Measurements from ENCODE around the gene PURB. TPM values are rescaled to one million over a fixed set of nuclear protein-coding genes. Genes with fewer than 3 reads are reported as not detected.
"Not testable (repeated sequence)": the region's sequence is repeated elsewhere in the genome, so short reads cannot be mapped to it uniquely, and the experiment has no call there.

Gene PURB
- polyA plus RNA-seq, 12 donors, result 25.1 to 44.7 (median 36.1) TPM; not detected in 1

DNA sequence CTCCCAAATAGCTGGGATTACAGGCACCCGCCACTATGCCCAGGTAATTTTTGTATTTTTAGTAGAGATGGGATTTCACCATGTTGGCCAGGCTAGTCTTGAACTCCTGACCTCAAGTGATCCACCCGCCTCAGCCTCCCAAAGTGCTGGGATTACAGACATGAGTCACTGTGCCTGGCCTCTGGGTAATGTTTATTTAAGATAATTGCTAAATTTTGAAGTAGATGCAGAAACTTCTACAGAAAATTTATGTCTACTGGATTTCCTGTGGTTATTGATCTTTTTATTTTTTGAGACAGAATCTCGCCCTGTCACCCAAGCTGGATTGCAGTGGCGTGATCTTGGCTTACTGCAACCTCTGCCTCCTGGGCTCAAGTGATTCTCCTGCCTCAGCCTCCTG, 23.4 kb downstream of the PURB start:
- not testable (repeated sequence) for DNase-seq

DNA sequence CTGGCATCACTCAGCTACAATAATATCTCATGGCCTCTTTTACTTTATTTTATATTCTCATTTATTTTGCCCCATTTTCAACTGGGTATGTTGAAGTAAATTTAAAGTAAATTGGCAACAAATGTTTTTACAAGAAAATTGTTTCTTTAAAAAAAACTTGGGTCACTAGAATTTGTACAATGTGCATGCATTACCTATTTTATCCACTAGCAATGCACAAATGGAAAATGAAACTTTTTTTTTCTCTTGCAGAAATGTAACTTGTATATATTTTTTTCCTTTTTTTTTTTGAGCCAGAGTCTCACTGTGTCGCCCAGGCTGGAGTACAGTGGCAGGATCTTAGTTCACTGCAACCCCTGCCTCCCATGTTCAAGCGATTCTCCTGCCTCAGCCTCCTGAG, 27.2 kb downstream of the PURB start:
- DNase-seq, result no peak

DNA sequence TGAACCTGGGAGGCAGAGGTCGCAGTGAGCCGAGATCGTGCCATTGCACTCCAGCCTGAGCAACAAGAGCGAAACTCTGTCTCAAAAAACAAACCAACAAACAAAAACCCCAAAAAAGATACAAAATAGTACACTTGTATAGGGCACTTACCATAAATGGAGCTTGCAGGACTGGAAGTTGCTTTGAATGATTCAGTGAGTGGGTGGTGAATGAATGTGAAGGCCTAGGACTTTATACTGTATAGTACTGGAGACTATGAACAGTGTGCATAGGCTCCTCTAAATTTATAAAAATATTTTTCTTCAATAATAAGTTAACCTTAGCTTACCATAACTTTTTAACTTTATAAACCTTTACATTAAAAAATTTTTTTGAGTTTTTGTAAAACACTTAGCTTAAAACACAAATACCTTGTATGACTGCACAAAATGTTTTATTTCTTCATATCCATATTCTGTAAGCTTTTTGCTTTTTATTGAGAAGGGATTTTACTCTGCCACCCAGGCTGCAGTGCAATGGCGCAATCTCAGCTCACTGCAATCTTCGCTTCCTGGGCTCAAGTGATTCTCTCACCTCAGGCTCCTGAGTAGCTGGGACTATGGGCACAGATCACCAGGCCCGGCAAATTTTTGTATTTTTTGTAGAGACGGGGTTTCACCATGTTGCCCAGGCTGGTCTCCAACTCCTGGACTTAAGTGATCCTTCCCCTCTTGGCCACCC, 30.5 kb downstream of the PURB start:
- DNase-seq, result no peak

DNA sequence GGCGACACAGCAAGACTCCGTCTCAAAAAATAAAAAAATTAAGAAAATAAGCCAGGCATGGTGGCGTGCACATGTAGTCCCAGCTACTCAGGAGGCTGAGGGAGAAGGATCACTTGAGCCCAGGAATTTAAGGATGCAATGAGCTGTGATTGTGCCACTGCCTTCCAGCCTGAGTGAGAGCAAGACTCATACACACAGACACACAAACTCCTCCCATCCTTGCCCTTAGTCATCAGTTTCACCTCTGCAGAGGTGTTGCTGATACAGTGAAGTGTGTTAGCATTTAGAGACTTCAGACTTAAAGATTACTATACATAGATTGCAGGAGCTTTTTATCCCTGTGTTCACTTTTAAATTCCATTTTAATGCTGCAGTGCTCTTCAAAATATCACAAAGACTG, 31.9 kb downstream of the PURB start:
- DNase-seq, result no peak

DNA sequence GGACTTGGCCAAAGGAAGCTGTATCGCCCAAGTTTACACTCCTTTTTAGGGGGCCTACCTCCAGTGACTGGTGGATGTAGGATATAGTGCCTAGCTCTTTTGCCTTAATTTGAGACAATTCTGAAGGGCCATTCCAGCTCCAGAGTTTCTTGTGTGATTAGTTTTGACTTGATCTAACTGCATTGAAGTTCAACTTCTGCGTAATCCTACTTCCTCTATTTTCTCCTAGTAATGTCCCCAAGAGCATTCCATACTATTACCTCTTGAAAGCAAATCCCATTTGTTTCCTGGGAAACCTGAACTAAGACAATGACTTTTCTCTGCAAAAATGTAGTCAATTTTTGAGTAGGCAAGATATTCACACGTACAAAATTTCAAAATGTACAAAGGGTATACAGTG, 32.7 kb downstream of the PURB start:
- DNase-seq, result no peak

DNA sequence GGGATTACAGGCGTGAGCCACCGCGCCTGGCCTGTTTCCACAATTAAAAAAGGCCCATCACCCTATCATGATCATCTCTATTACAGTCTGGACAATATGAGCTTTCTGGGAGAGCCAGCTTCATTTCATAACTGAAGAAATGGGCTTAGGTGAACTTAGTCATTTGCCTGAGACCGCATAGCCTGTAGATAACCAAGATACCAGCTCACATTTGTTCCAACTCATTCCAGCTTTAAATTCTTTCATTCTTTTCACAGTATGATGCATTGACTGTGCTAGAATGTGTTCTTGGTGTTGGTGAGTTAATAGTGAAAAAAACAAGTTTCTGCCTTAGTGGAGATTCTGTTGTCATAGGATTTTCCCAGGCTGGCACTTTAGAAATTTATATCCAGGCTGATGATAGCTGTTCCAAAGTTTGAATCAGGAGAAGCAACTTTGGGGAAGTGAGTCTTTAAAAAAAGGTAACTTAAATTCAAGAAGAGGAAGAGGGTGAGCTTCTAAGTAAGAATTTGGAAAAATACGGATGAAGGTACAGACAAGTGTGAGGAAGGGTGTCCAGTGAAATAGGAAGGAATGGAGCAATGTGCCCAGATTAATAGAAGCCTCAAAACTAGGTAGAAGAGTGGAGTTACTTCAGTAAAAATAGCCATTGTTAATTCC, 35.3 kb downstream of the PURB start:
- DNase-seq, result no peak

DNA sequence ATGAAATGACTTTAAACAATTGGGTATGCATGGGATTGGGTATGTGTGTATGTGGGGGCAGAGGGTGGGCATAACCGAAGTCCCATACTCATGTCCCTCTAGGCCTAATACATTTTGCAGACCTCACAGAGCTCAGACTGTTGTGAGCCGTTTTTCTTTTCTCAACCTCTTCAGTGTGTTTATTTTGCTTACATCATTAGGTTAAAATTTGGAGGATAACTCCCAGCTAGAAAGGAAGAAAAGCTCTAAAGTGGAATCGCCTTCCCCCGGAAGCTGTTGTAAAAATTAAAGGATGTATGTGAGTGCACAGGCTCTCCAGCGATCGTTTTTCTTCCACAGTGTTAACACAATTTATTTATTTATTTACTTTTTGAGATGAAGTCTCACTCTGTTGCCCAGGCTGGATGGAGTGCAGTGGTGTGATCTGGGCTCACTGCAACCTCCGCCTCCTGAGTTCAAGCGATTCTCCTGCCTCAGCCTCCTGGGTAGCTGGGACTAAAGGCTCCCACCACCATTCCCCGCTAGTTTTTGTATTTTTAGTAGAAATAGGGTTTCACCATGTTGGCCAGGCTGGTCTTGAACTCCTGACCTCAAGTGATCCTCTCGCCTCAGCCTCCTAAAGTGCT, 36.0 kb downstream of the PURB start:
- no peak for DNase-seq

DNA sequence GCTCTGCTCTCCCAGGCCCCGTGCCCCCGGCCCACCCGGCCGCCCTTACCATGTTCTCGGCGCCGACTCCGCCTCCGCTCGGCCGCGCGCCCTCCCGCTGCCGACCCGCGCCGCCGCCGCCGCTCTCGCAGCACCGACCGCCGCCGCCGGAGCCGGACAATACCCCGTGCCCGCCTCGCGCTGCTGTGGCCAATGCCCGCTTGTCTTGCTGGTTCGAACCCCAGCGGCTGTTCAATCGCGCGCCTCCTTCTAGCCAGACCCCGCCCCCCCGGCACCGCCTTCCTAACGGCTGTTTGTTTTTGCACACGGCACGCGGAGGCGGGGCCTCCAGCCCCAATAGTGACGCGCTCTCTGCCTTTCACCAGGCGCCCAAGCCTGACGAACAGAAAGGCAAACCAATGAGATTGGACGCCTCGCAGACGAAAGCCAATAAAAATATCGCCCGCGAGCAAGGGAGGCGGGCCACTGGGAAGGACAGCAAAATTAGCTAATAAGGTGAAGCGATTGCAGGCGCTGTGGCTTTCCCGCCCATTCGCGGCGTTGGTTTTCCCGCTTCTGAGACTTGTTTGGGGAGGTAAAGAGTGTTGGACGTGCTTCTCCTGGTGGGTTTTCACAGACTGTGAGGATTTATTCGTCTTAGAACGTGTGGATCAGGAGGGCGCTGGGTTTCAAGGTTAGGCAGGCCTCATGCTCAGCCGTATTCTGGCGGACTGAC, 37.3 kb downstream of the PURB start, which contains the start of gene H2AZ2:
Gene H2AZ2, minus strand, starts transcription at position 168 of the 715 bp plus-strand sequence. Its CDS starts 116 bp downstream, at position 52.
- DNase-seq, result peak; percentile 100

DNA sequence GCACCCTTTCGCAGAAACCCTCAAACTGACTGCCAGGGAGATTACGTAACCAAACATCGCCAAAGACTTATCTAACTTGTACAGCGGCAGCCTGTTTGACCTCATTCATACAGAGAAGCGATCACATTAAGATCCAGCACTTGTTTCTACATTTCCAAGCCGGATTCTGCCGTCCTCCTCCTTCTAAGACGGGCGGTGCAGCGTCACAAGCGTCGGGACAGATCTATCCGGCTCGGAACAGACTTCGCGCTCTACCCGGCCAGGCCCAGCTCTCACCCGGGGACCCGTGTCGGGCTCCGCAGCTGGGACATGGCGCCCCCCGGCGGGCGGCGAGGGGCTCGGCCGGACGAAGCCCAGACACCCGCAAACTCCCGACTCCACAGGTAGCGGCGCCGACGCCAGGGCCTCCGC, 37.8 kb downstream of the PURB start:
- peak; percentile 92 for DNase-seq

DNA sequence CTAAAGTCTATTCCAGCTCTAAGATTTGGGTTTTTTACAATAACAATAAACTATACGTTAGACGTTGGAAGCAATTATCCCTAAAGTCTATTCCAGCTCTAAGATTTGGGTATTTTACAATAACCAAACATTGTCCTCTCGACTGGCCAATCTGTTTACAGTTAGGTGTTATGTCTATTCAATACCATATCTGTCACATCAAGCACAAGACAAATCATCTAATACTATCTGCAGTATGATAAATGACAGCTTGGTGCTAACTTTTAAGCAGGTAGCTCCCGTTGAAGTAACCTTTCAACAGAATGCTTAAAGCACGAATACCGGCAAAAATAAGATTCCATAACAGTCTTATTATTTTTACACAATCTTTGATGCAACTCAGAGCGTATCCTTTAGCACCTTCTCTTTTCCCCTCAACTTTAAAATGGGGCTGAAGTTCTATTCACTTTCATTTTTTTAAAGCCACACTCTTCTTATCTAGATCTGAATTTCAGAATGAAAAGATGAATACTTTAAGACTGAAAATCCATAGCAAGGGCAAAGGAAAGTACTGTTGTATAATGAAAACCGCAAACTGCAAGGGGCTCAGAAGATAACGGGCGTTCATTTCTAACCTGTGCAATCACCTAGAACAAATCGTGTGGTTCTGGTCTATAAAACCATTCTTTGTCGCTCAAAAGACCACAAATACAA, 38.4 kb downstream of the PURB start:
- DNase-seq, result peak; percentile 15

DNA sequence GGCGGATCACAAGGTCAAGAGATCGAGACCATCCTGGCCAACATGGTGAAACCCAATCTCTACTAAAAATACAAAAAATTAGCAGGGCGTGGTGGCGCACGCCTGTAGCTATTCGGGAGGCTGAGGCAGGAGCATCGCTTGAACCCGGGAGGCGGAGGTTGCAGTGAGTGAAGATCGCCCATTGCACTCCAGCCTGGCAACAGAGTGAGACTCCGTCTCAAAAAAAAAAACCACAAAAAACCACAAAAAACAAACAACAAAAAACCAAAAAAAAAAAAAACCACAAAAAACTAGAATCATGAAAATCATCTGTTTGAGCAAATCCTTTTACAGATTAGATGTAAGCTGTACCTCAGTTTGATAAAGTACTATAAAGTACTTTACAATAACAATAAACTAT, 38.9 kb downstream of the PURB start:
- DNase-seq, result not testable (repeated sequence)

DNA sequence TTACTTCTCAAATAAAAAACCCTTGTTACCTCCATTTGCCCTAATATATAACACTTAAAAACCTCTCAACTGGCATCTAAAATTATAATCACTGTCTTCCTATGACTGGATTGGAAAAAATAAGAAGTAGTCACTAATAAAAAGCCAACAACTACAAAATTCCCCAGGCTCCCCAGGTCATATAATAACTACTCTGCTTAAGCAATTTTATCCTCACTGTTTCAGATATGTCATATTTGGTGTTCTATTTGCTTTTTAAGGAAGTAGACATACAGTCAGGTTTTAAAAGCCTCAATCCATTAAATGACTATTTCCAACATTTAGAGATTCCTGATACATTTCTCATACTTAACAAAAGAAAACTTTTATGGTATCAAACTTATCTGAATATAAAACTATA, 39.9 kb downstream of the PURB start:
- no peak for DNase-seq

DNA sequence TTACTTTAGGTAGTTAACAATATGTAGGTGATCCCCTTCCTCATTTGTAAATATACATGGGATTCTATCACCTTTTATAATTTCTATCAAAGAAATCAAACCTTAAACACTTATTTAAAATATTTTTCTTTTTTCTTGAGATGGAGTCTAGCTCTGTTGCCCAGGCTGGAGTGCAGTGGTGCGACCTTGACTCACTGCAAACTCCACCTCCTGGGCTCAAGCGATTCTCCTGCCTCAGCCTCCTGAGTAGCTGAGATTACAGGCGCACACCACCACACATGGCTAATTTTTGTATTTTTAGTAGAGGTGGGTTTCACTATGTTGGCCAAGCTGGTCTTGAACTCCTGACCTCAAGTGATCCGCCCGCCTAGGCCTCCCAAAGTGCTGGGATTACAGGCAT, 41.9 kb downstream of the PURB start:
- not testable (repeated sequence) for DNase-seq

DNA sequence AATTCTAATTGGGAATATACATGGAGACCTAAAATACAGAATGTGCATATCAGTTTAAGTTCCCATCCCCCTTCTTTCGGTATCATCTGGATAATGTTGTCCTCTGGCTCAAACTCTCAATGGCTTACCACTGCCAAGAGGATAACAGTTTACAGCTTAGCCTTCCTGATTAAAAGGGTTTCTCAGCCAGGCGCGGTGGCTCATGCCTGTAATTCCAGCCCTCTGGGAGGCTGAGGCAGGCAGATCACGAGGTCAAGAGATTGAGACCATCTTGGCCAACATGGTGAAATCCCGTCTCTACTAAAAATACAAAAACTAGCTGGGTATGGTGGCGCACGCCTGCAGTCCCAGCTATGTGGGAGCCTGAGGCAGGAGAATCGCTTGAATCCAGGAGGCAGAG, 42.7 kb downstream of the PURB start:
- DNase-seq, result not testable (repeated sequence)

DNA sequence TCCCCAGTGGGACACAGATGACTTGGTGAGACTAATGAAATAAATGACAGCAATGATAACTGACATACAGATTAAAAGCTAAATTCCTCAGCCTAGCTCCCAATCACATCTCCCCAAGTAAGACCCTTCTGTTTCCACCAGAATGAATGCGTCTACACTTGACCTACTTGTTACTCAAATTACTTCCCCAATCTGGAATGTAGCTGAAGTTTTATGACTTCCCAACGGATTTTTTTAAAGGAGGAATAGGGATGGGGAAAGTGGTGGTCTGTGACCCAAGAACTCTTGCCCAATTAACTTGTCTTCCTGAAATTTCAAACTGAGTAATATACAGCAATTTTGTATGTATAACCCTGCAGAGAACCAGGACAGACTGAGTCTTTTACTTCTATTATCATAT, 46.6 kb downstream of the PURB start:
- DNase-seq, result no peak

DNA sequence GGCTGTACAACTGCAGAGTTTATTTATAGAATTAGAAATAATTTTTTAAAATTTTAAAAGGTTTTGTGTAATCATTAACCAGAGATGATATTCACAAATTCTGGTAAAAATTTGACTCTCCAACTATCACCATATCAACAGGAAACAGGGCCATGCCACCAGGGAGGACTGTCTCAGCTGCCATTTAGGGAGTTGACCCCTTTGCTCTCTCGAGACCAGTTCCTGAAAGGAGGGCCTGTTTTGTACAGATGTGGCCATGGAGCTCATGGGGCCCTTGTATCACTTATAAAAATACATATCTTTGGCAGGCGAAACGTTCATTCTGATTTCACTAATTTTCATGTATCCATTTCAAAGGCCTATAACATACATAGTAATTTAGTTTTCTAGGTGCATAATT, 57.8 kb downstream of the PURB start:
- no peak for DNase-seq

Other genes with a start within 250 kb of the PURB start
- gene ZMIZ2, start 136.7 kb downstream of the PURB start, polyA plus RNA-seq (ENCODE audit: insufficient read length in 12 of 12), result 10 to 100 TPM in 11 of 12 donors, not detected in 1; 24.5 to 90.1 (median 34.1) TPM
- 1,000 to 10,000 TPM in 2 of 12 donors, 100 to 1,000 TPM in 9, not detected in 1; 595 to 1,013 (median 803) TPM for gene PPIA, start 88.8 kb downstream of the PURB start, polyA plus RNA-seq (ENCODE audit: insufficient read length in 12 of 12)
- gene H2AZ2, start 37.4 kb downstream of the PURB start, polyA plus RNA-seq (ENCODE audit: insufficient read length in 12 of 12), result 100 to 1,000 TPM in 11 of 12 donors, 10 to 100 TPM in 1; 95.5 to 699 (median 149) TPM
- 1 to 10 TPM in 1 of 12 donors, under 1 TPM in 9, not detected in 2; 0.35 to 5.5 (median 0.59) TPM for gene MYO1G, start 93.5 kb upstream of the PURB start, polyA plus RNA-seq (ENCODE audit: insufficient read length in 12 of 12)
- gene CCM2, start 114.7 kb upstream of the PURB start, polyA plus RNA-seq (ENCODE audit: insufficient read length in 12 of 12), result 10 to 100 TPM in 11 of 12 donors, not detected in 1; 33.7 to 43.4 (median 38.3) TPM
- 10 to 100 TPM in 1 of 12 donors, 1 to 10 TPM in 10, not detected in 1; 2.8 to 10.0 (median 4.9) TPM for gene NACAD, start 203.4 kb upstream of the PURB start, polyA plus RNA-seq (ENCODE audit: insufficient read length in 12 of 12)
- gene TBRG4, start 226.2 kb upstream of the PURB start, polyA plus RNA-seq (ENCODE audit: insufficient read length in 12 of 12), result 10 to 100 TPM in 11 of 12 donors, not detected in 1; 30.1 to 87.5 (median 36.7) TPM

Measured in muscle of arm (tissue), 12 donors.